ENCODE results near the gene TEX22.

Gene TEX22

DNA sequence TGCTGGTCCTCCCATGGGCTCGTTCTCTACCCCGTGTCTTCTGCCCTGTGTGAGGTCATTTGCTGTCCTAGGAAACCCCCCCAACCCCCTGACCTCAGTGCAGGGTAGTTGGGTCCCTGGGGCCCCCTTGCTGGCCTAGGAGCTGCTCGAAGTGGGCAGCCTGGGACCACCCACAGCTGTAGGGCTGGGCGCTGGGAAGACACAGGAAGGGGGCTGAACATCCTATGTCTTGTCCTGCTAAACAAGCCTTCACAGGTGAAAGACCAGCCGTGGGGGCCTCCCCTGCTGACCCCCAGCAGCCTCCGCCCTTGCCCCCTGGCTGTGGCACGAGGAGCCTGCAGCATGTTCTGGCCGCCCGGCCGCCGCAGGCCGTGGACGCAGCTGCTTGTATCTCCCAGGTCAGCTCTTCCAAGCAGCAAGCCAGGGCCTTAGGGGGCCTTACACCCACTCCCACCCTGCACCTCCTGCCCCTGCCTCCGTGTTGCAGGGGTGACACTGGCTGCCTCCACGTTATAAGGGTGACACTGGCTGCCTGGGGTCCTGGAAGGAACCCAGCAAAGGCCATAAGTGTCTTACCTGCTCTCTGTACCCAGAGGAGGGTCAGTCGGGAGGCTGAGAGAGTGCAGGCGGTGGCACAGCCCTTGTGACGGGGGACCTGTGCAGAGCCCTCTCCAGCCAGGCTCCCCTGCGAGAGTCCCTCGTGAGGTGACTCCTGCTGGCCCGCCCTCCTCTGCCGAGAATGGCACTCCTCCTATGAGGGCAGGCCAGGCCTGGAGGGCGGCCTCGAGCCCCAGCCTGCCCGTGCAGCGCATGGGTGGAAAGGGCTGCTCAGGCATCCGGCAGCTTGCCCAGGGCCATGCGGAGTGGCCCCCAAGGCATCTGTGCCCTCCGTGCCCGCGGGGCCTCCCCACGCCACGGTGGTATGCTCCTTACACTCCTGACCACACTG lies 11.5 kb upstream of the TEX22 start:
- no peak overlapping the region for H3K9ac ChIP-seq (ENCODE audit: low read length)
- H3F3A ChIP-seq (ENCODE audit: insufficient read depth, low read length): no peaks in the 10 kb centered on the region
- H3K4me2 ChIP-seq (ENCODE audit: low read length): no peak overlapping the region
- no peaks in the 10 kb centered on the region for H3K9me3 ChIP-seq (ENCODE audit: low read length)
- no peaks in the 10 kb centered on the region for H3K9me2 ChIP-seq (ENCODE audit: low read depth, low read length)
- H3K4me1 ChIP-seq (ENCODE audit: insufficient read depth, low read length, severe bottlenecking): no peaks in the 10 kb centered on the region
- no peak overlapping the region for H3K4me3 ChIP-seq (ENCODE audit: low read depth, low read length, poor library complexity, severe bottlenecking)
- no peaks in the 10 kb centered on the region for H3K36me3 ChIP-seq (ENCODE audit: insufficient read depth, low read length)
- no peaks in the 10 kb centered on the region for H4K20me1 ChIP-seq (ENCODE audit: insufficient read depth, low read length)
- peaks cover 8% of the 10 kb centered on the region for H3K27me3 ChIP-seq (ENCODE audit: insufficient read depth, low read length)
- no peak overlapping the region for H2AFZ ChIP-seq (ENCODE audit: low read length)
- no peaks in the 10 kb centered on the region for H3K79me2 ChIP-seq (ENCODE audit: insufficient read depth, low read length)
- TF ChIP-seq, protein P1, sequence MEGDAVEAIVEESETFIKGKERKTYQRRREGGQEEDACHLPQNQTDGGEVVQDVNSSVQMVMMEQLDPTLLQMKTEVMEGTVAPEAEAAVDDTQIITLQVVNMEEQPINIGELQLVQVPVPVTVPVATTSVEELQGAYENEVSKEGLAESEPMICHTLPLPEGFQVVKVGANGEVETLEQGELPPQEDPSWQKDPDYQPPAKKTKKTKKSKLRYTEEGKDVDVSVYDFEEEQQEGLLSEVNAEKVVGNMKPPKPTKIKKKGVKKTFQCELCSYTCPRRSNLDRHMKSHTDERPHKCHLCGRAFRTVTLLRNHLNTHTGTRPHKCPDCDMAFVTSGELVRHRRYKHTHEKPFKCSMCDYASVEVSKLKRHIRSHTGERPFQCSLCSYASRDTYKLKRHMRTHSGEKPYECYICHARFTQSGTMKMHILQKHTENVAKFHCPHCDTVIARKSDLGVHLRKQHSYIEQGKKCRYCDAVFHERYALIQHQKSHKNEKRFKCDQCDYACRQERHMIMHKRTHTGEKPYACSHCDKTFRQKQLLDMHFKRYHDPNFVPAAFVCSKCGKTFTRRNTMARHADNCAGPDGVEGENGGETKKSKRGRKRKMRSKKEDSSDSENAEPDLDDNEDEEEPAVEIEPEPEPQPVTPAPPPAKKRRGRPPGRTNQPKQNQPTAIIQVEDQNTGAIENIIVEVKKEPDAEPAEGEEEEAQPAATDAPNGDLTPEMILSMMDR (IDR thresholded peaks at IDR 0.05; ENCODE audit: low read length): no peak
- no peak for TF ChIP-seq EZH2 (IDR thresholded peaks at IDR 0.05; ENCODE audit: borderline replicate concordance, low read length)
- no peak overlapping the region for H3K27ac ChIP-seq (ENCODE audit: low read depth, low read length, poor library complexity, severe bottlenecking)

DNA sequence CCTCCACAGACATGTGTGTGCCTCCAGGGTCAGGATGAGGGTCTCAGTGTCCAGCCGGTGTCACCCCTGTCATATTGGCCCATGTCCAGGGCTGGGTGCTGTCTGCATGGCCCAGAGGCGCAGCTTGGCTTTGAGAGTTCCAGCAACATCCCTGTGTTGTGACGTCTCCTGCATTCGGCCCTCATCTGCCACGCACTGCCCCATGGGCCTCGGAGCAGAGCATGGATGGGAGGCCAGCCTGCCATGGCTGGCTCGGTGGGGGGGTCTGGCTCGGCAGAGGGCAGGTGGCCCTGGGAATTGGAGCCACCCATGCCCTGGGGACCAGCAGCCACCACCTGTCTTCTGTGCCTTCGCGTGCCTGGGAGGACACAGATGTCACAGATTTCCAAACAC lies 10.8 kb upstream of the TEX22 start:
- no peak overlapping the region for H3K4me3 ChIP-seq (ENCODE audit: low read depth, low read length, poor library complexity, severe bottlenecking)
- no peaks in the 10 kb centered on the region for H4K20me1 ChIP-seq (ENCODE audit: insufficient read depth, low read length)
- peaks cover 11% of the 10 kb centered on the region for H3K27me3 ChIP-seq (ENCODE audit: insufficient read depth, low read length)
- no peak overlapping the region for H3K9ac ChIP-seq (ENCODE audit: low read length)
- no peak for TF ChIP-seq EZH2 (IDR thresholded peaks at IDR 0.05; ENCODE audit: borderline replicate concordance, low read length)
- TF ChIP-seq, protein P1 (IDR thresholded peaks at IDR 0.05; ENCODE audit: low read length): no peak
- no peak overlapping the region for H3K4me2 ChIP-seq (ENCODE audit: low read length)
- H3K79me2 ChIP-seq (ENCODE audit: insufficient read depth, low read length): no peaks in the 10 kb centered on the region
- no peaks in the 10 kb centered on the region for H3K4me1 ChIP-seq (ENCODE audit: insufficient read depth, low read length, severe bottlenecking)
- H3K9me3 ChIP-seq (ENCODE audit: low read length): no peaks in the 10 kb centered on the region
- no peaks in the 10 kb centered on the region for H3K9me2 ChIP-seq (ENCODE audit: low read depth, low read length)
- no peak overlapping the region for H2AFZ ChIP-seq (ENCODE audit: low read length)
- no peaks in the 10 kb centered on the region for H3F3A ChIP-seq (ENCODE audit: insufficient read depth, low read length)
- H3K36me3 ChIP-seq (ENCODE audit: insufficient read depth, low read length): no peaks in the 10 kb centered on the region
- H3K27ac ChIP-seq (ENCODE audit: low read depth, low read length, poor library complexity, severe bottlenecking): no peak overlapping the region

DNA sequence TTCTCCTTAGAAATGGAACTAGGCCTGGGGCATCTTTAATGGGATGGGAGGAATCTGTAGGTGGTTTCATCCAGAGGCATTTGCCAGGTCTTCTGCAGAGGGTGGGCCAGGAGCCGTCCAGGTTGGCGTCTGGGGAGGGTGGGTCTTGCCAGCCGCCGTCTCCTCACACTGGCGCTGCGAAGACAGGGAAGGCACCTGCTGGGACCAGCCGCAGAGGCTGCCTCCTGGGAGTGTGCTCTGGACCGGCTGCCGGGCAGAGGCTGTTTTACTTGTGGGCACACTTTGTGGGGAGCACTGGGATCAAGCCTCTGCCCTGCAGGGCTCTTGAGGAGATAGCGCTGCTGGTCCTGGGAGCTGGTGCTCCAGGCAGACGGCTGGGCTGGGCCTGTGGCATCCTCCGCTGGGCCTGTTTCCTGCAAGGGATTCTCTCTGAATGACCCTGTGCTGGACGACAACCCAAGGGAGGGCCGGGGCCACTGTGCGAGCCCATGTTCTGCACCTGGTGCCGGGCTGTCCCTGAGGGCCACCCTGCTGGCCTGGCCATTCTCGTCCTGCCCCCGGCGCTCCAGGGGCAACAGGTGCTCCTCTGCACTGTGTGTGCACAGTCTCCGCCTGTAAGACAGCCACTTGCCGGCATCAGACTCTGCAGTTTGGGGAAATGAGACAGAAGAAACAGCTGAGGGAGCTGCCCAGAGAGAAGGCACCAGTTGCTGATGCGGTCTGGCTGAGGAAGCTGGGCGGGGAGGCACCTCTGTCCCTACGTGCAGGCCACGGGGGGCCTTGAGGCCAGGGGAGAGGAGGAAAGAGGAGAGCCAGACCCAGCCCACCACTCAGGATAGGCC lies 10.0 kb upstream of the TEX22 start:
- no peaks in the 10 kb centered on the region for H3K36me3 ChIP-seq (ENCODE audit: insufficient read depth, low read length)
- no peak overlapping the region for H3K27ac ChIP-seq (ENCODE audit: low read depth, low read length, poor library complexity, severe bottlenecking)
- no peak overlapping the region for H3K4me2 ChIP-seq (ENCODE audit: low read length)
- no peaks in the 10 kb centered on the region for H3K9me2 ChIP-seq (ENCODE audit: low read depth, low read length)
- H3K79me2 ChIP-seq (ENCODE audit: insufficient read depth, low read length): no peaks in the 10 kb centered on the region
- H3K4me3 ChIP-seq (ENCODE audit: low read depth, low read length, poor library complexity, severe bottlenecking): no peak overlapping the region
- H3K4me1 ChIP-seq (ENCODE audit: insufficient read depth, low read length, severe bottlenecking): no peaks in the 10 kb centered on the region
- no peak for TF ChIP-seq EZH2 (IDR thresholded peaks at IDR 0.05; ENCODE audit: borderline replicate concordance, low read length)
- TF ChIP-seq, protein P1 (IDR thresholded peaks at IDR 0.05; ENCODE audit: low read length): no peak
- H3F3A ChIP-seq (ENCODE audit: insufficient read depth, low read length): no peaks in the 10 kb centered on the region
- no peaks in the 10 kb centered on the region for H3K9me3 ChIP-seq (ENCODE audit: low read length)
- no peak overlapping the region for H3K9ac ChIP-seq (ENCODE audit: low read length)
- H4K20me1 ChIP-seq (ENCODE audit: insufficient read depth, low read length): no peaks in the 10 kb centered on the region
- H2AFZ ChIP-seq (ENCODE audit: low read length): no peak overlapping the region
- H3K27me3 ChIP-seq (ENCODE audit: insufficient read depth, low read length): peaks cover 11% of the 10 kb centered on the region
